HepG2 (cell line): ENCODE data around the gene NDUFB3. TPM values are rescaled to one million over a fixed set of nuclear protein-coding genes. Genes with fewer than 3 reads are reported as not detected.

Source experiments
- AGO2 ChIP-seq: fragments of 200-400 bp; formaldehyde crosslinking; optimal IDR thresholded peaks from 2 replicates; pipeline ENCODE3; 2017; ENCODE audit warnings: mild to moderate bottlenecking, low read depth, low read length, moderate library complexity
- KDM4B ChIP-seq: sonication (generic); formaldehyde crosslinking; IDR thresholded peaks from 2 replicates; pipeline ENCODE4 v1.4.0; 2020; ENCODE audit warnings: missing genetic modification reagents
- NKX3-1 ChIP-seq: sonication (generic); formaldehyde crosslinking; IDR thresholded peaks from 2 replicates; pipeline ENCODE4 v1.5.0; 2020; ENCODE audit warnings: missing genetic modification reagents
- SRSF4 ChIP-seq: fragments of 200-400 bp; formaldehyde crosslinking; IDR thresholded peaks from one replicate; pipeline ENCODE4 v1.6.1; 2018; ENCODE audit warnings: mild to moderate bottlenecking, low read depth, low read length, moderate library complexity; ENCODE audit not compliant: poor library complexity, severe bottlenecking
- THRA ChIP-seq: sonication (generic); formaldehyde crosslinking; IDR thresholded peaks from 2 replicates; pipeline ENCODE4 v1.4.0; 2020; ENCODE audit warnings: missing genetic modification reagents, borderline replicate concordance
- ZNF18 ChIP-seq: sonication (generic); formaldehyde crosslinking; IDR thresholded peaks from 2 replicates; pipeline ENCODE4 v1.8.0; 2022; ENCODE audit warnings: mild to moderate bottlenecking, missing genetic modification reagents; ENCODE audit not compliant: insufficient replicate concordance
- ZNF235 ChIP-seq: sonication (generic); formaldehyde crosslinking; IDR thresholded peaks from 2 replicates; pipeline ENCODE4 v1.8.1; 2023; ENCODE audit warnings: mild to moderate bottlenecking, missing genetic modification reagents, borderline replicate concordance
- ZNF597 ChIP-seq: sonication (generic); formaldehyde crosslinking; IDR thresholded peaks from 2 replicates; pipeline ENCODE4 v1.5.0; 2020; ENCODE audit warnings: missing genetic modification reagents
- ZNF768 ChIP-seq: sonication (generic); formaldehyde crosslinking; IDR thresholded peaks from 2 replicates; pipeline ENCODE4 v1.4.0; 2020; ENCODE audit warnings: missing genetic modification reagents
- ZNF816 ChIP-seq: sonication (generic); formaldehyde crosslinking; IDR thresholded peaks from 2 replicates; pipeline ENCODE4 v1.8.0; 2022; ENCODE audit warnings: missing genetic modification reagents, mild to moderate bottlenecking, borderline replicate concordance
- polyA plus RNA-seq, 8 experiments: library from polyadenylated mRNA; depleted of rRNA in 3 of 8; stranded (reverse) in 7 of 8; unstranded in 1 of 8; fragments of >200 nt; fragmentation: Illumina TruSeq in 4 of 8; extraction: Trizol in 4 of 8; gene quantifications; 2 replicates each; pipeline versions ENCODE4 v1.2.1 to v1.2.3, GENCODE V29; 2011 to 2016; ENCODE audit warnings: low read depth in 4 of 8, missing spikeins in 1 of 8, mixed read lengths in 1 of 8; ENCODE audit not compliant: insufficient read depth in 1 of 8
- total RNA-seq, 5 experiments: library from RNA; depleted of rRNA; stranded (reverse); fragments of >200 nt; fragmentation: Illumina TruSeq; extraction: Trizol; gene quantifications; 2 replicates each; pipeline ENCODE4 v1.2.3, GENCODE V29; 2016; ENCODE audit warnings: low read depth in 1 of 5
- TF ChIP-seq, protein P1 (sequence below): IDR thresholded peaks from 2 replicates; pipeline ENCODE4 v1.6.1; 2016

NDUFB3 gene
- total and polyA plus RNA-seq, 2 of the 13 experiments (the other 11 are each of a cell fraction or from before 2014, with no cell fraction given): 50.7 to 159 TPM

DNA sequence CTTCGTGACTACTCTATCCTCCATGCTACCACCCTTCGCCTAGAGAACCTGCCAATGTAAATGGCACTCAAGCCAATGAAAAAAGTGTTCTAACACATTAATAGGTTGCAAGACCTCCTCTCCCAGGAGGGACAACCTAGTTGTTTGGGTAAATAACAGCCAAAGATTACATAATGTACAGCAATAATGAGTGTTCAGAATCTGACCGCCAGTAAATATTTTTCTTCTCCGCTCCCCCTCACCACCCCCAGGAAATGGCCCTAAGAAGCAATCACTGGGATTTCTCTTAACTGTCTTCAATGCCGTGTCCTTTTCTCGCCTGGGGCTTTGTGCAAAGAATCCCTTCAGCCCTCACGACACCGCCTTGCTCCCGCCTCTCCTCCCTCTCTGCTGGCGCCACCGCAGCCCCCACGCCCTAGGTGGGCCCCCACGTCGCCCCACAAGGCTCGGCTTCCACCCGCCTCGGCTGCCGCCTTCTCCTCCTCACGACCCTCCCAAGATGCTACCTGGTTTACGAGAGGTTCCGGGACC lies 788 bp upstream of the NDUFB3 start (continued):
- TF ChIP-seq NKX3-1: no peak
- TF ChIP-seq SRSF4: no peak
- peak; percentile 32 for TF ChIP-seq AGO2
- TF ChIP-seq, protein P1, sequence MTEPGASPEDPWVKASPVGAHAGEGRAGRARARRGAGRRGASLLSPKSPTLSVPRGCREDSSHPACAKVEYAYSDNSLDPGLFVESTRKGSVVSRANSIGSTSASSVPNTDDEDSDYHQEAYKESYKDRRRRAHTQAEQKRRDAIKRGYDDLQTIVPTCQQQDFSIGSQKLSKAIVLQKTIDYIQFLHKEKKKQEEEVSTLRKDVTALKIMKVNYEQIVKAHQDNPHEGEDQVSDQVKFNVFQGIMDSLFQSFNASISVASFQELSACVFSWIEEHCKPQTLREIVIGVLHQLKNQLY (CRISPR knock-in tag): 0 out of 2 replicates have a peak, but pooled peaks have one; percentile 1
- TF ChIP-seq ZNF18 (CRISPR knock-in tag): peak; percentile 33
- TF ChIP-seq ZNF816 (CRISPR knock-in tag): 0 out of 2 replicates have a peak, but pooled peaks have one; percentile 22
- no peak for TF ChIP-seq ZNF597
- peak; percentile 46; the same call in 1 of the 2 replicates for TF ChIP-seq ZNF768 (CRISPR knock-in tag)
- TF ChIP-seq KDM4B (CRISPR knock-in tag): no peak
- TF ChIP-seq THRA: no peak
- peak; percentile 74; the same call in 1 of the 2 replicates for TF ChIP-seq ZNF235 (CRISPR knock-in tag)
